ENCODE results near the gene UROS. TPM values are rescaled to one million over a fixed set of nuclear protein-coding genes. Genes with fewer than 3 reads are reported as not detected.
A peak's percentile ranks its signal among the peaks of the same experiment; 100 is the strongest.

UROS gene
- total RNA-seq, 3 donors from 2014 or later, result 31.5 to 45.2 (median 35.1) TPM

DNA sequence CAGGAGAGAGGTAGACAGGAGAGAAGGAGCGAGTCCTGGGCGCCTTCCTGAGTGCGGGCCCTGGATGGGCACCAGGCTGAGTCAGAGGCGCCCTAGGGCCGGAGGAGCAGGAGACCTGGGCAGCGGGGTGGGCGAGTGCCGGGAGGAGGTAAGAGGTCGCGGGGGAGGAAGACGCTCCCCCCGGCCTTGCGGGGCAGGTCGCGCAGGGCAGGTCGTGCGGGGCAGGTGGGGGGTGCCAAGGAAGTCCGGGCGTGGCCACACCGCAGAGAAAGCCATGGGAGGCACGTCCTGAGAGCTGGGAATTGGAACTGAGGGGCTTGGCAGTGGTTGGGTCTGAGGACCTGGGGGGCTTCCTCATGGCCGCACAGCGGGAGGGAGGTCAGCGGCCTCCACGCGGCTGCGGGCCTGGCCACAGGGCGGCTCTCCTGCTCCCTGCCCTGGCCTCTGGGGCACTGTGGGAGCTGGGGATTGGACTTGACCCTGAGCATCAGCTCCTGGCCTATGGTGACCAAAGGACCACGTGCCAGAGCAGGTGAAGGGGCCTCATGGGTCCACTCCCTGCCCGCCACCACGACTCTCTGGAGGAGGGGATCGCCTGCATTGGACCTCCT, 48.4 kb downstream of the UROS start:
- no peak overlapping the region for H3K27ac ChIP-seq
- no peaks in the 10 kb centered on the region for H3K27me3 ChIP-seq
- TF ChIP-seq CTCF (IDR thresholded peaks at IDR 0.05) (no peak), POLR2A (IDR thresholded peaks at IDR 0.05) (no peak), POLR2AphosphoS5 (IDR thresholded peaks at IDR 0.05) (no peak)
- no peak for DNase-seq (ENCODE audit: low spot score in 2 of 2)
- no peaks in the 10 kb centered on the region for H3K36me3 ChIP-seq
- intact Hi-C loops (cut with DNase I; ENCODE audit: low total_unique reads), result no loop called here
- H3K9me3 ChIP-seq, result no peaks in the 10 kb centered on the region
- no peak overlapping the region for H3K4me3 ChIP-seq
- H3K4me1 ChIP-seq, result no peaks in the 10 kb centered on the region

- TF ChIP-seq POLR2A (IDR thresholded peaks at IDR 0.05) (no peak), POLR2AphosphoS5 (IDR thresholded peaks at IDR 0.05) (no peak), CTCF (IDR thresholded peaks at IDR 0.05) (no peak)
- Histone ChIP-seq H3K4me1 (no peaks in the 10 kb centered on the region), H3K9me3 (no peaks in the 10 kb centered on the region), H3K27ac (no peak overlapping the region), H3K27me3 (no peaks in the 10 kb centered on the region), H3K4me3 (peak overlapping the region in 2 of 3 donors; percentile 31 to 32), H3K36me3 (no peaks in the 10 kb centered on the region)
- DNase-seq (ENCODE audit: low spot score in 2 of 2), result no peak
- intact Hi-C loops (cut with DNase I; ENCODE audit: low total_unique reads), result no loop called here
These were observed 49.1 kb downstream of the UROS start for GRCh38 chr10:125773687-125774543.

DNA sequence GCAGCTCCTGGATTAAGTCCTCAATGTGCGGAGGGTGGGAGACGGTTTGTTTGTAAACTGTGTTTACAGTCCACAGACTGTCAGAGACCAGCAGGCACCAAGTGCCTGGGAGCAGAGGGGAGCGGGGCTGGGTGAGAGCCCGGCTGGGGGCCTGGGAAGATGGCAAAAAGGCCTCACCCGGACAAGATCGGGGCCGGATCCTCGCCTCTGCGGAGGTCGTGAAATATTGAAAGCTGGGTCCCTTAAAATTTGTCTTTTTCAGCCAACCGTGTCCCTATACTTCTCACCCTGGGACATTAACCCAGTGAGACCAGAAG, 50.2 kb downstream of the UROS start:
- Histone ChIP-seq H3K4me1 (no peaks in the 10 kb centered on the region), H3K27me3 (no peaks in the 10 kb centered on the region), H3K4me3 (no peak overlapping the region), H3K27ac (no peak overlapping the region), H3K36me3 (no peaks in the 10 kb centered on the region), H3K9me3 (no peaks in the 10 kb centered on the region)
- no peak for DNase-seq (ENCODE audit: low spot score in 2 of 2)
- intact Hi-C loops (cut with DNase I; ENCODE audit: low total_unique reads), result no loop called here
- TF ChIP-seq POLR2A (IDR thresholded peaks at IDR 0.05), result no peak
- TF ChIP-seq POLR2AphosphoS5 (IDR thresholded peaks at IDR 0.05), result no peak
- TF ChIP-seq CTCF (IDR thresholded peaks at IDR 0.05), result no peak

GRCh38 chr10:125772112-125772863, 50.8 kb downstream of the UROS start:
- DNase-seq (ENCODE audit: low spot score in 2 of 2), result no peak
- H3K4me1 ChIP-seq, result no peaks in the 10 kb centered on the region

More at GRCh38 chr10:125772112-125772863, 50.8 kb downstream of the UROS start:
- TF ChIP-seq POLR2AphosphoS5 (IDR thresholded peaks at IDR 0.05) (no peak), CTCF (IDR thresholded peaks at IDR 0.05) (no peak), POLR2A (IDR thresholded peaks at IDR 0.05) (no peak)
- Histone ChIP-seq H3K9me3 (no peaks in the 10 kb centered on the region), H3K36me3 (no peaks in the 10 kb centered on the region), H3K27me3 (no peaks in the 10 kb centered on the region), H3K27ac (no peak overlapping the region), H3K4me3 (no peak overlapping the region)
- intact Hi-C loops (cut with DNase I; ENCODE audit: low total_unique reads), result no loop called here

All from breast epithelium (tissue), 4 donors.